ENCODE data around the gene MARK2.

The MARK2 gene

DNA sequence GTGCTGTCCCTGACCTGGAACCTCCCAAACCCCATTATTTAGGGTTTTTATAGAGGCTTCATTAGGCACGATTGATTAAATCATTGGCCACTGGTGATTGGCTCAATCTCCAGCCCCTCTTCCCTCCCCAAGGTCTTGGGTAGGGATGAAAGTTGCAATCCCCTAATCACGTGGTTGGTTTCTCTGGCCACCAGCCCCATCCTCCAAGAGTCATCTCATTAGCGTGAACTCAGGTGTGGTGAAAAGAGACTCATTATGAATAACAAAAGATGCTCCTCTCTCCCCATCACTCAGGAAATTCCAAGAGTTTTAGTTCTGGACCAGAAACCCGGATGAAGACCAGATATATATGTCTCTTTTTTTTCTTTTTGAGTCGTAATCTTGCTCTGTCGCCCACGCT is 7.6 kb upstream of the MARK2 start:
- no peak for DNase-seq

- DNase-seq: no peak
These were observed 6.6 kb upstream of the MARK2 start for GRCh38 chr11:63832336-63832735.

DNA sequence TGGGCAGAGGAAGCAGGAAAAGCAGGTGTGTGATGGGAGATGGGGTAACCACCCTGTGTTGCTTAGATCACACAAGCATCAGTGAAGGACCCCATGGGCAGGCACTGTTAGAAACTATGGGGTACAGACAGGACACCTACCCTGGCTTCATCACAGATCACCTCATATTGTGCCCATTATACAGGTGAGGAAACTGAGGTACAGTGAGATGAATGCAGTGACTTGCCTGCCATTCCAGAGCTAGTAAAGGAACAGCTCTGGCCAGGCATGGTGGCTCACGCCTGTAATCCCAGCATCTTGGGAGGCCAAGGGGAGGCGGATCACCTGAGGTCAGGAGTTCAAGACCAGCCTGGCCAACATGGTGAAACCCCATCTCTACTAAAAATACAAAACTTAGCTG is 5.9 kb upstream of the MARK2 start:
- no peak for DNase-seq

GRCh38 chr11:63834535-63835157 is 4.3 kb upstream of the MARK2 start:
- no peak for DNase-seq

- no peak for DNase-seq
These were observed 3.8 kb upstream of the MARK2 start for GRCh38 chr11:63835158-63835545.

DNA sequence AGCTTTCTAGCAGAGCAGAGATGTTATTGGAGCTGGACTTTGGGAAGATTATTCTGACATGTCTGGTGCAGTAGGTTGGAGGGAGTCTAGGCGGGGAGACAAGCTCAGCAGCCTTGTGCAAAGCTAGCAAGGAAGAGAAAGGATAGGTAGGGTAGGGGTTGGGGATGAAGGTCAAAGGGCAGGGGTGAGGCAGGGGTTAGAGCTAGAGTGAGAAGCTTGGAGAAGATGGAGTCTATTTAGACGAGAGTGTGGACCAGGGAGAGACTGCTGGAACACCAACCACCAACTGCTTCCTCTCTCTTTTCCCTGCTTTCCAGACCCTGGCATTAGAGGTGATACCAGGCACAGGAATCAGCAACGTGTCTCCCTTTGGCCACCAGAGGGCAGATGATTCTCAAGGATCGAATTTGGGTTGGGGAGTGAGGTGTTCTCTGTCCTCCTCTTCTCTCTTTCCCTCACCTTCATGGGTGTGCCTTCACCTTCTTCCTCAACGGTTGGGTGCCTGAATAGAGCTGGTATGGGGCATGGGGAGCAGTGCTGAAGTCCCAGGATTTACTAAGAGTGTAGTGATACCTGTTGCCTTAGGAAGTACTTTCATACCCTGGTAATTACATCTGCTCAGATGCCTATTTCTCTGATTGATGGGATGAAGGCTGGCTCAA is 1.8 kb upstream of the MARK2 start:
- DNase-seq: peak; percentile 81 to 82

DNA sequence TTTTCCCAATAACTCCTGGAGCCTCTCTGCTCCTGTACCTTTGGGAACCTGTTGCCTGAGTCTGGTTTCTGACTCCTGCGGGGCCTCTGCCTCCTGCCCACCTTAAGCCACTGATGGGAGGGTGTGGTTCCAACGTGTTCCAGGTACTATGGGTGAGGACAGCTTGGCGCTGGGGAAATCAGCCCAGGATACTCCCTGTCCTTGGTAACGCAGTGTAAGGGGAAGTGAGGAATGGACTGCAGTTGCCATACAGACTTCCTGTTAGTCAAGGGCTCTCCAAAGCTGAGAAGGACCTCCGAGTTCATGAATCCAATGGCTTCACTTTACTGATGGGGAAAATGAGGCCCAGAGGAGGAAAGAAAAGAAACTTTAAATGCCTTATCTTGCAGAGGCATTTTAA is 1.2 kb upstream of the MARK2 start:
- DNase-seq: no peak

DNA sequence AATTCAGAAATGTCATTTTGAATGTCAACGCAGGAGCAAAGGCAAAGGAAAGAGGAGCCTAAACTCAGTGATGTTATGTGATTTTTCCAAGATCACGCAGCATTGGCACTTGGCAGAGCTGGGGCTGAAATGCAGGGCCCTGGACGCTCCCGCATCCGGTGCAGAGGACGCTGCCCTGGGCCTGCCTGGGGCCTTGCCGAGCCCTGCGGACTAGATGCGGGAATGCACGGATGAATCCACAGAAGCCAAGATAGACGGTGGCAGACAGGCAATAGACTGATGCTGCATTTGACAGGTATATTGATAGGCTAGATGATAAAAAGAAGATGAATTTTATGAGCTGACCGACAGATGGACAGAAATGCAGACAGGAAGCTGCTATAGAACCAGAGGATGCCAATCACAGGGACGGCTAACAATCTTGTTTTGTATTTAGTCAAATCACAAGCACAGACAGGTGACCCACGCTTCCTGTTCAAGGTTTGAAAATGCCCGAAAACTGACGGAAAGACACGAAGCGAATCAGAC is 696 bp upstream of the MARK2 start:
- no peak for DNase-seq

DNA sequence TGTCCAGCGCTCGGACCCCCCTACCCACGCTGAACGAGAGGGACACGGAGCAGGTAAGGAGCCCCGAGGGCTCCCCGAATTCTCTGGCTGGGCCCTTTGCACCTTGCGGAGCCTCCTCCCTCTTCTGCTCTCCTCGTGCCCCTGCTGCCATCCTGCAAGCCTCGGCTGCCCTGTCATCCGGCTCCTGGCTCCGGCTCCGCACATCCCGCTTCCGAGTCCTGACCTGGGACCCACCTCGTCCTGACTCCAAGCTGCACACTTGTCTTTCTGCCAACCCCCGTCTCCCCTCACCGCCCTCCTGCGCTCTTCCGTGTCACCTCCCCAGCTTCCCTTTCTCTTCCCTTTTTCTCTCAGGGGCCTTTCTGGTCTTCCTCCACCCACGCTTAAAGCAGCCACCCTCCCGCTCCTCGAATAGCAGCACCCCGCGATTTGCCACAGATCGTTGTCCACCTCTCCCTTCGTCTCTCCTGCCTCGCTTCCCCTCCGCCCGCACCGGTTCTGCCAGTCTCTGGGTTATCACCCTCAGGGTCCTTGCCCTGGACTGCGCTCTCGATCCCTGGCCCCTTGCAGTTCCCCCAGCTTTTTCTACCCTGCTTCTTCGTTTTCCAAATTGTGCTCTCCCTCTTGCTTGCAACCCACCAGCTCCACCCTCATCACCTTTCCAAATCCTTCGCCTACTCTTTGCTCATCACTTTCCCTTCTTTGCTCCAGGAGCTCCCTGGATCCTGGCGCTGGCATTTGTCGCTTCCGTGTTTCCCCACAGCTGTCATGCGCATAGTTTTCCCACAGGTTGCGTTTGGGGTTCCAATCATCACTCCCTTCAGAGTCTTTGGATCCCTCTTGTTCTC is 822 bp downstream of the MARK2 start:
- DNase-seq: peak; percentile 48 to 58

GRCh38 chr11:63840356-63841060 is 1.6 kb downstream of the MARK2 start:
- peak in 1 of 2 experiments; percentile 30 for DNase-seq

- DNase-seq: no peak
These were observed 2.6 kb downstream of the MARK2 start for GRCh38 chr11:63841554-63841953.

DNA sequence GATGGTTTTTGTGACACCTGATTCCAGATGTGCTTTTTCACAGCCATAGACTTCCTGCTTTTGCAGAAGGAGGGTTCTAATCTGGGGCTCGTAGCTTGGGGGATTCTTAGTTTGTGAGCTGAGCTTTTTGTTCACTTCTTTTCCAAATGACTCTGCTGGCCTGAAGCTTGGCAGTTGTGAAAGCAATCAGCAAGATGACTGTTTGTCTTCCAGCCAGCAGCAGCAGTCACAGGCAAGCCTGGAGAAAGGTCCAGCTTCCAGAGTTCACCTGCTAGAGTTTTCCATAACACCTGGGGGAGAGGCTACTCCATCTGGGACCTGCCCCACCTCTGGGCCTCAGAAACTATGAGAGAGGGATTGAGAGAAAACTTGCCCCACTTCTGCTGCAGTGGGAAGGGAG is 4.1 kb downstream of the MARK2 start:
- DNase-seq: no peak

- no peak for DNase-seq
These were observed 5.9 kb downstream of the MARK2 start for GRCh38 chr11:63844836-63845235.

- no peak for DNase-seq
These were observed 6.4 kb downstream of the MARK2 start for GRCh38 chr11:63845303-63845702.

DNA sequence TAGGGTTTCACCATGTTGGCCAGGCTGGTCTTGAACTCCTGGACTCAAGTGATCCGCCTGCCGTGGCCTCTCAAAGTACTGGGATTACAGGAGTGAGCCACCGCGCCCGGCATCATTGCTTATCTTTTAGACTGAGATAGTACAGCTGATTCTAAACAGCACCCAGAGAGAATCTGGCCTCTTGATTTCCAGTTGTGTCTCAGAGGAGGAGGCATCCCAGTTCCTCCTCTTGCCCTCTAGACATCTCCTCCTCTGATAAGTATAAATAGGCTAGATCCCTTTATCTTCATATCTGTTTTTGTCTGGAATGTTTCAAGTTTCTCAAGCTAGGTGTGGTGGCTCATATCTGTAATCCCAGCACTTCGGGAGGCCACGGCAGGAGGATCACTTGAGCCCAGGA is 7.0 kb downstream of the MARK2 start:
- no peak for DNase-seq

DNA sequence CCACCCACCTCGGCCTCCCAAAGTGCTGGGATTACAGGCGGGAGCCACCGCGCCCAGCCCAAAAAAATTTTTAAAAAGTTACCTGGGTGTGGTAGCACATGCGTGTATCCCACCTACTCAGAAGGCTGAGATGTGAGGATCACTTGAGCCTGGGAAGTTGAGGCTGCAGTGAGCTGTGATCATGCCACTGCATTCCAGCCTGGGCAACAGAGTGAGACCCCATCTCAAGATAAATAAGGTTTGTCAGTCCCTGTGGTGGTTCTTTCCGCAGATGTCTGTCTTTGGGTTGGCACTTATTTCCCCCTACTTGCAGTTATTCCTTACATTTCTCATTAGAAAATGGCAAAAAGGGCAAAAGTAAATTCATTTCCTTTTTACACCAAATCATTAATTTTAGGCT is 8.0 kb downstream of the MARK2 start:
- DNase-seq: no peak

GRCh38 chr11:63847363-63847762 is 8.5 kb downstream of the MARK2 start:
- DNase-seq: no peak

DNA sequence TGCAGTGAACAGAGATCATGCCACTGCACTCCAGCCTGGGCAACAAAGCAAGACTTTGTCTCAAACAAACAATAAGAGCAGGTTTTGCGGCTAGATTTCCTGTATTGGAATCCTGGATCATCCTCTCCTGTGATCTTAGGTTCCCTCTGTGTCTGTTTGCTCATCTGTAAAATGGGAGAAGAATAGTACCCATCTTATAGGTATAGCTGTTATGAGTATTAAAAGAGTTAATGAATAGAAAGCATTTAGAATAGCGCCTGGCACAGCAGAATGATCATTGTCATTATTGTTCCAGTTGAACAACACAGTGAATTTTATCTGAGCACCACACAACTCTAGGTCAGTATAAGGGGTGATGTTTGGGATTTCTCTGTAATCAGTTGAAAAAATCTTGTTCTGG is 10.8 kb downstream of the MARK2 start:
- DNase-seq: no peak

DNA sequence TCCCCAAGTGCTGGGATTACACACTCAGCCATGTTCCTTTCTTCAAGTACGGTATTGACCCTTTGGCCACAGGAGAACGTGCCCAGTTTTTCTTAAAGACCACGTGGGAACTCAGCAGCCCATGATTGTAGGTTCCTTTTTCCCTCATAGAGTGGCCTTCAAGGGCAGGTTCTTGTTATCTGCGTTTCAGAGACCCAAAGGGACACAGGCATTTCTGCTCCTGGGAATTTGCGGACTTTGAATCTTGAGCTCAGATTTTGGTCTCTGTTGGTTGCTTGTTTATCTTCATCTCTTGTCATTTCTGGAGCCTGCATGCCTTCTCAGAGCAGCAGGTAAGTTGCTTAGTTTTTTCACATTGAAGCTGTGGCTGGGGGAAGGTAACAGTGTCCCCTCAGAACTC is 12.0 kb downstream of the MARK2 start:
- DNase-seq: no peak

DNA sequence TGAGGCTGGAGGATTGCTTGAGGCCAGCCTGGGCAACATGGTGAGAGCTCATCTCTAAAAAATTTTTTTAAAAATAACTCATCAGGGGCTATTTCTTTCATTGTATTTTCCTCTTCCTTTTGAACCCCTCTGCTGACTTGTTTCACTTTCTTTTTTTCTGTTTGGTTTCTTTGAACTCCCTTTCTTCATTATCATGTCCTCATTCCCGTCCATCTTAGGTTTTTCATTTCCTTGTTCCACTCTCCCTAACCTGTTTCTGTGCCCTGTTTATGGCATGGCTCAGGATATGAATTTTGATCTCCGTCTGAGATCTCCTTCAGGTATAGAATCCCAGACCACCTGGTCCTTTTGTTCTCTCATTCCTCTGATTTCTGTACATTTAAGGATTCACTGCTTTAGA is 12.5 kb downstream of the MARK2 start:
- no peak for DNase-seq

DNA sequence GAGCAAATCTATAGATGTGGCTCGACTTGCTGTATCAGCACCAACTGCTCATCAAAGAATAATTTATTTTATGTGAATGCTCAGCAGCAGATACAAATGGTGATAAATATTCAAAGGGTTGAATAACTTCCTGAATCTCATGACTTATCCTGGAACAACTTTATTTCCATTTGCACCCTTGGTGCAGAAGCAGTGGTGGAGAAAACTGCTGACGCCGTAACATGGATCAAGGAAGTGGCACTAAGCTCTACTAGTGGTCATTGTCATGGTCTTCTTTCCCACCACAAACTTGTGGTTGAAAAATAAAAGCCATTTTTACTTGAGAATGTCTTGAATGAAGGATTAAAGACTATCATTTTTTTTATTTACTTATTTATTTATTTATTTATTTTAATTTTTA is 14.6 kb downstream of the MARK2 start:
- DNase-seq: no peak

DNA sequence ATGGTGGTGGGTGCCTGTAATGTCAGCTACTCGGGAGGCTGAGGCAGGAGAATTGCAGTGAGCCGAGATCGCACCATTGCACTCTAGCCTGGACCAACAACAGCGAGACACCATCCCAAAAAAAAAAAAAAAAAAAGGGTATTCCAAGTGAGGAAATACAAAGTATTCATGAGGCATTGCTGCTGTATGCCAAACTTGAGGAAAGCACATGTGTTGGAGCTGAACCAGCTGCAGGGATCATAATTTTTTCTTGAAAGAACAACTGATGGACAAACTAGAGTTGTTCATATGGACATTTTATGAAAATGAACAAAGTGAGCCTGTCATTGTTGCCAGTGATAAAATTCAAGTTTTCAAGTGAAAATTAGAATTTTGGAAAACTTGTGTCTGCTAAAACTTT is 15.8 kb downstream of the MARK2 start:
- DNase-seq: no peak

DNA sequence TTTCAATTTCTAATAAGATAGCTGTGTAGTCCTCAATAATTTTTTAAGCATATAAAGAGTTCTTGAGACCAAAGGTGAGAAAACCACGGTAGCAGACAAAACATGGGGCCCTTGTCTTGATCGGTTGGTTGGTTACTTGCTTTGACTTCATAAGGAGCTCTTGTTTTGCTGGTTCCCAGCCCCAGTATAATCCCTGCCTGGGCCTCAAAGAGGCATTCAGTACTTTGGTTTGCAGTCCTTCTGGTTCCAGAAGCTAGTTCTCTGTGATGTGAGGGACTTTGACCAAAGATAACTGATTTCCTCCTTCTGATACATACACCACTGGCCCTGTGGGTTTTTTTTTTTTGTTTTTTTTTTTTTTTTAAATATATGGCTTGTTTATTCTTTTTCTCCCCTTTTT is 17.1 kb downstream of the MARK2 start:
- no peak for DNase-seq

Data from activated T-cell treated with anti-CD3 and anti-CD28 coated beads, Interleukin-2, amount 50 U/mL, for 48 hours (primary cell).